GM15510 (cell line): ENCODE results near the gene GAGE2A.
"Not testable (repeated sequence)": the region's sequence is repeated elsewhere in the genome, so short reads cannot be mapped to it uniquely, and the experiment has no call there.

ENCODE experiments used
- POLR2A ChIP-seq: IDR thresholded peaks from 3 replicates; pipeline ENCODE4 v1.6.1; 2011; ENCODE audit warnings: borderline replicate concordance; ENCODE audit not compliant: insufficient read length; ENCODE audit errors: extremely low read depth

GAGE2A gene, protein sequence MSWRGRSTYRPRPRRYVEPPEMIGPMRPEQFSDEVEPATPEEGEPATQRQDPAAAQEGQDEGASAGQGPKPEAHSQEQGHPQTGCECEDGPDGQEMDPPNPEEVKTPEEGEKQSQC

DNA sequence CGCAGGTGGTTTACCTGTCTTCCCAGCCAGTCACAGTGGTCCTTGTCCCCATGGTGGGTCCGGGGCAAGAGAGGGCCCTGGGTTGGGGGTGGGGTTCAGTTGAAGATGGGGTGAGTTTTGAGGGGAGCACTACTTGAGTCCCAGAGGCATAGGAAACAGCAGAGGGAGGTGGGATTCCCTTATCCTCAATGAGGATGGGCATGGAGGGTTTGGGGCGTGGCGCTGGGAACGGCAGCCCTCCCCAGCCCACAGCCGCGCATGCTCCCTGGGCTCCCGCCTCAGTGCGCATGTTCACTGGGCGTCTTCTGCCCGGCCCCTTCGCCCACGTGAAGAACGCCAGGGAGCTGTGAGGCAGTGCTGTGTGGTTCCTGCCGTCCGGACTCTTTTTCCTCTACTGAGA, at the start of gene GAGE2A:
Gene GAGE2A (plus strand): TSS at position 301 of the 400 bp plus-strand sequence. CDS start 1,155 bp downstream, outside the sequence.
- TF ChIP-seq POLR2A = not testable (repeated sequence)

- not testable (repeated sequence) for TF ChIP-seq POLR2A
Observed at GRCh38 chrX:49541433-49541832, 47.9 kb upstream of the GAGE2A start, which contains the start of gene GAGE12D. Gene GAGE12D (plus strand): TSS chrX:49541733. CDS start chrX:49542888, 1,155 bp downstream.

- not testable (repeated sequence) for TF ChIP-seq POLR2A
Observed at GRCh38 chrX:49550989-49551388, 38.3 kb upstream of the GAGE2A start, which contains the start of gene GAGE12E. Gene GAGE12E (plus strand): TSS chrX:49551289. CDS start chrX:49552444, 1,155 bp downstream.

DNA sequence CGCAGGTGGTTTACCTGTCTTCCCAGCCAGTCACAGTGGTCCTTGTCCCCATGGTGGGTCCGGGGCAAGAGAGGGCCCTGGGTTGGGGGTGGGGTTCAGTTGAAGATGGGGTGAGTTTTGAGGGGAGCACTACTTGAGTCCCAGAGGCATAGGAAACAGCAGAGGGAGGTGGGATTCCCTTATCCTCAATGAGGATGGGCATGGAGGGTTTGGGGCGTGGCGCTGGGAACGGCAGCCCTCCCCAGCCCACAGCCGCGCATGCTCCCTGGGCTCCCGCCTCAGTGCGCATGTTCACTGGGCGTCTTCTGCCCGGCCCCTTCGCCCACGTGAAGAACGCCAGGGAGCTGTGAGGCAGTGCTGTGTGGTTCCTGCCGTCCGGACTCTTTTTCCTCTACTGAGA, 28.8 kb upstream of the GAGE2A start, which contains the start of gene GAGE12F:
Gene GAGE12F (plus strand): TSS at position 301 of the 400 bp plus-strand sequence. CDS start 1,155 bp downstream, outside the sequence.
- not testable (repeated sequence) for TF ChIP-seq POLR2A

DNA sequence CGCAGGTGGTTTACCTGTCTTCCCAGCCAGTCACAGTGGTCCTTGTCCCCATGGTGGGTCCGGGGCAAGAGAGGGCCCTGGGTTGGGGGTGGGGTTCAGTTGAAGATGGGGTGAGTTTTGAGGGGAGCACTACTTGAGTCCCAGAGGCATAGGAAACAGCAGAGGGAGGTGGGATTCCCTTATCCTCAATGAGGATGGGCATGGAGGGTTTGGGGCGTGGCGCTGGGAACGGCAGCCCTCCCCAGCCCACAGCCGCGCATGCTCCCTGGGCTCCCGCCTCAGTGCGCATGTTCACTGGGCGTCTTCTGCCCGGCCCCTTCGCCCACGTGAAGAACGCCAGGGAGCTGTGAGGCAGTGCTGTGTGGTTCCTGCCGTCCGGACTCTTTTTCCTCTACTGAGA, 19.2 kb upstream of the GAGE2A start, which contains the start of gene GAGE12G:
Gene GAGE12G (plus strand): TSS at position 301 of the 400 bp plus-strand sequence. CDS start 1,155 bp downstream, outside the sequence.
- TF ChIP-seq POLR2A = not testable (repeated sequence)

DNA sequence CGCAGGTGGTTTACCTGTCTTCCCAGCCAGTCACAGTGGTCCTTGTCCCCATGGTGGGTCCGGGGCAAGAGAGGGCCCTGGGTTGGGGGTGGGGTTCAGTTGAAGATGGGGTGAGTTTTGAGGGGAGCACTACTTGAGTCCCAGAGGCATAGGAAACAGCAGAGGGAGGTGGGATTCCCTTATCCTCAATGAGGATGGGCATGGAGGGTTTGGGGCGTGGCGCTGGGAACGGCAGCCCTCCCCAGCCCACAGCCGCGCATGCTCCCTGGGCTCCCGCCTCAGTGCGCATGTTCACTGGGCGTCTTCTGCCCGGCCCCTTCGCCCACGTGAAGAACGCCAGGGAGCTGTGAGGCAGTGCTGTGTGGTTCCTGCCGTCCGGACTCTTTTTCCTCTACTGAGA, 9.6 kb upstream of the GAGE2A start, which contains the start of gene GAGE12H:
Gene GAGE12H (plus strand): TSS at position 301 of the 400 bp plus-strand sequence. CDS start 1,155 bp downstream, outside the sequence.
- TF ChIP-seq POLR2A = not testable (repeated sequence)

DNA sequence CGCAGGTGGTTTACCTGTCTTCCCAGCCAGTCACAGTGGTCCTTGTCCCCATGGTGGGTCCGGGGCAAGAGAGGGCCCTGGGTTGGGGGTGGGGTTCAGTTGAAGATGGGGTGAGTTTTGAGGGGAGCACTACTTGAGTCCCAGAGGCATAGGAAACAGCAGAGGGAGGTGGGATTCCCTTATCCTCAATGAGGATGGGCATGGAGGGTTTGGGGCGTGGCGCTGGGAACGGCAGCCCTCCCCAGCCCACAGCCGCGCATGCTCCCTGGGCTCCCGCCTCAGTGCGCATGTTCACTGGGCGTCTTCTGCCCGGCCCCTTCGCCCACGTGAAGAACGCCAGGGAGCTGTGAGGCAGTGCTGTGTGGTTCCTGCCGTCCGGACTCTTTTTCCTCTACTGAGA, 9.4 kb downstream of the GAGE2A start, which contains the start of gene GAGE1:
Gene GAGE1 (plus strand): TSS at position 301 of the 400 bp plus-strand sequence. CDS start 1,155 bp downstream, outside the sequence.
- not testable (repeated sequence) for TF ChIP-seq POLR2A

- no peak for TF ChIP-seq POLR2A
Observed at GRCh38 chrX:49610718-49611310, 21.5 kb downstream of the GAGE2A start.

GRCh38 chrX:49618574-49618973, 29.3 kb downstream of the GAGE2A start:
- TF ChIP-seq POLR2A = no peak

GRCh38 chrX:49627086-49627777, 37.9 kb downstream of the GAGE2A start:
- TF ChIP-seq POLR2A = no peak

DNA sequence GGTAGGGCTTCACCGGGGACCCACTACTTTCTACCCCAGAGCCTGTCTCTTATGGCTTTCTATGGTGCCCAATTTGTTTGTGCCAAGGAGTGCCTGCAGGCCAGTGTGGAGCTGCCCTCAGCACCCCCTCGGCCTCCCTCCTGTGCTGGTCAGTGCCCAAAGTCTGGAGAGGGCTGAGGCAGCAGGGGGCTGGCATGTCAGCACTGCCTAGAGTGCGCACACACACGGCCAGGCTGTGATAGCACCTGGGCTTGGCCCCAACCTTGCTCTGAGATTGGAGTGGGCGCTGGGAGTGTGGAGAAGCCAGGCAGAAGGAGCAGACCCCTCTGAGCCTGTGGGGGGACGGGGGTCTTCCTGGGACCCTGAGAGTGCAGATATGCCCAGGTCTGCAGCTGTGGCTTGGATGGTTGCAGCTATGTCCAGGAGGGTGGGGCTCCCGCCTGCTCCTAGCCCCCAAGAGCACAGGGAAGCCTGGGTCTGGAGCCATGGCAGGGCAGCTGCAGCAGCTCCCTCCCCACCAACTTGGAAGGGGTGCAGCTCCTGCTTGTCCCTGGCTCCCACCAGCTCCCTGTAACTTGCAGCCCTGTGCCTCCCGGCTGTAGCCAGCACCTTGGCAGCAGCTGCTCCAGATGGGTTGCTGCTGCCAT, 55.8 kb downstream of the GAGE2A start:
- TF ChIP-seq POLR2A = no peak
